Head of caudate nucleus (tissue), 42 donors: ENCODE results near the gene ADGRF3.
"Not testable (repeated sequence)": the region's sequence is repeated elsewhere in the genome, so short reads cannot be mapped to it uniquely, and the experiment has no call there.

Source experiments
- DNase-seq, 42 donors: peaks; one replicate each; pipeline versions ENCODE4 v3.0.0 to v3.0.0-alpha.2; 2020 to 2021; ENCODE audit warnings: mixed read lengths in 7 of 42
- intact Hi-C: fragments of 100-400 bp; cut with DNase I; formaldehyde crosslinking; loops from one replicate; pipeline ENCODE4 v1.15.0; 2022

The ADGRF3 gene

DNA sequence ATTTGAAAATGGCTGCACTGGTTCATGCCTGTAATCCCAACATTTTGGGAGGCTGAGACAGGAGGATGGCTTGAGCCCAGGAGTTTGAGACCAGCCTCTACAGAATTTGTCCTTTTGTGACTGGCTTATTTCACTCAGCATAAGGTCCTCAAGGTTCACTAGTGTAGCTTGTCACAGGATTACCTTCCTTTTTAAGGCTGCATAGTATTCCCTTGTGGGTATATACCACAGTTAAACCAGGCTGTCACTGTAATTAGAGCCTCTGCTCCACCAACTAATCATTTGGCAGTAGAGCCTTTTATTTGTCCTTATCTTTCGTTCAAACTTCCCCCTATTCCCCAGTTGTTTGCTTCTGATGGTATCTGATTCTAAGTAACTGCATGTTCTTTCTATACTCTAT lies 51.1 kb downstream of the ADGRF3 start:
- intact Hi-C loops: no loop called here

DNA sequence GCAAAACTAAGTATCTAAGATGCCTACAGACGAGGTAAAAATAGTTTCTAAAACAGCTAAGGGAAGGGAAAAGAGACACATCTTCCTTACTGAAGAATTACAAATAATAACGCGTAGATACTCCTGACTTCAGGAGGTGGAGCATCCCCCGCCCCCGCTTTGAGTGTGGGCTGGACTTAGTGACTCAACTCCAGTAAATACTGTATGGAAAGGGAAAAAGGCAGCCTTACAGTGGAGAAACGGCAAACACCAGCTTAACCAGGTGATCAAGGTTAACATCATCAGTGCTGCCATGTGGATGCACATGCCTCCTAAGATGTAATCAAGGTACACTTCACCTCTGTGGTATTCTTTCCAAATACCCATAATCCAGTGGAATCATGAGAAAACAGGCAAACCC lies 53.9 kb downstream of the ADGRF3 start:
- peak; percentile 38 to 91 (median 74) for DNase-seq
- intact Hi-C loops: no loop called here

More for the DNA sequence above, 51.1 kb downstream of the ADGRF3 start:
- DNase-seq: no peak

DNA sequence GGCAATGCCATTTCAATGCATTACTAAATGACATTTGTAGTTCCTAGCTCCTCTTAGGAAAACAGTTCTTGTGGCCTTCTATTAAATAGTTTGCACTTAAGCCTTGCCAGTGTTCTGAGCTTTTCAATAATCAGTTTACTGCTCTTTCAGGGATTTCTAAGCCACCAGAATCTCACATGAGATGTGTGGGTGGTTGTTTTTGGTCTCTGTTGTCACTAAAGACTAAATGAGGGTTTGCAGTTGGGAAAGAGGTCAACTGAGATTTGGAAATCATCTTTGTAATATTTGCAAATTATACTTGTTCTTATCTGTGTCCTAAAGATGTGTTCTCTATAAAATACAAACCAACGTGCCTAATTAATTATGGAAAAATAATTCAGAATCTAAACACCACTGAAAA lies 56.6 kb downstream of the ADGRF3 start:
- no peak for DNase-seq
- intact Hi-C loops: no loop called here

DNA sequence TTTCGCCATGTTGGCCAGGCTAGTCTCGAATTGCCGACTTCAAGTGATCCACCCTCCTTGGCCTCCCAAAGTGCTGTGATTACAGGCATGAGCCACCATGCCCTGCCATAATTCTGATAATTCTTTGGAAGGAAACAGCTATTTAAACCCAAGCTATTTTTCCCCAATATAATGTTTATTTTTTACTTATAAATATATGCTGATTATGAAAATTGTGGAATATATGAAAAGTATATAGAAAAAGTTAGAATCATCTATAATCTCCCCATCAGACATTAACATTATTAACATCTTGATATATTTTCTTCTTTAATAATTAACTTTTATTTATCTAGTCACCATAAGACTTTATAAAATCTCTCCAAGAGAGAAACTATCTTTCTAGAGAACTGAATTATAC lies 60.7 kb downstream of the ADGRF3 start:
- no peak for DNase-seq
- intact Hi-C loops: no loop called here

DNA sequence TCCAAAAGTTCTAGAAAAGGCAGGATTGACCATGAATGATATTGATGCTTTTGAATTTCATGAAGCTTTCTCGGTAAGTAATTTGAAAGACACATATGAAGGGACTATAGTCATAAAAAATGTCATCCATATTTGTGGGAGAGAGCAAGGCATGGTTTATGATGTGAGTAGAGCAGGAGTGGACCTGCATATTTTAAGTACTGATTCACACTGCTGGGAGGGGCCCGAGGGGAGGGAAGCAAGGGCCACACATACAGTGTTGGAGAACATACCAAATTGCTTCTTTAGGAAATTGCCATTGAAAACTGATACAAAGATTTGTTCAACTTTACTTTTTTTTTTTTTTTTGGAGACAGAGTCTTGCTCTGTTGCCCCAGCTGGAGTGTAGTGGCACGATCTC lies 62.5 kb downstream of the ADGRF3 start:
- no peak for DNase-seq
- intact Hi-C loops: no loop called here

DNA sequence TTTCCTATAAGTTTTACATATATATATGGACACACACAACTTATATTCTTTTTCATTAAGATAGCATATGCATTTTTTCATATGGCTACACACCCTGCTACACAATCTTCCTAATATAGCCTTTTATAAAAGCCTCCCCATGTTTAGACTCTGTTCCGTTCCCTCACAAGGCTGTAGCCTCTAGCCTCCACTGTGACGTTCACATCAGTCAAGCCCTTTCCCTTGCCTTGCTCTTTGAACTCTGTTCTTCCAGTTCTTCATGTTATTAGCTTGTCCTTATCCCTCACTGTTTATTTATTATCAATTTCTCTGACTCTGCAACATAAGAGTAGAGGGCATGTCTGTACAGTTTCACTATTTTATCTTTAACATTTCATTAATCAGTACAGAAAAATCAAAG lies 63.0 kb downstream of the ADGRF3 start:
- DNase-seq: no peak
- intact Hi-C loops: no loop called here

DNA sequence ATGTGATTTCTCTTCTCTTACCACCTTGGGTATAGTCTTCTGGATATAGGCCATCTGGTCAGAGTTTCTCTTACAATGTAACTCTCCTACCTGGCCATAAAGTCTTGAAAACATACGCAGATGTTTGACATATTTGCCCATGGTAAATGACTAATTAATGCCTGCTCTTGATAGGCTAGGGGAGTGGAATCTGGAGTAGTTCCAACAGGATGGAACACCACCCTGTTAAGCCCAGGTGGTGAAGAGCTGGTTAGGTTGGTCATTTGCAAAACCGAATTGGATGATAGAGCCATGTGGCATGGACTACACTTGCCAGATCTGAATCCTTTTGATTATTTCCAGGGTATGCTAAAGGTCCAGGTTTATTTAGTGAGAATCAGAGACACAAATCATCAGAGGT lies 65.4 kb downstream of the ADGRF3 start:
- intact Hi-C loops: no loop called here
- no peak for DNase-seq

DNA sequence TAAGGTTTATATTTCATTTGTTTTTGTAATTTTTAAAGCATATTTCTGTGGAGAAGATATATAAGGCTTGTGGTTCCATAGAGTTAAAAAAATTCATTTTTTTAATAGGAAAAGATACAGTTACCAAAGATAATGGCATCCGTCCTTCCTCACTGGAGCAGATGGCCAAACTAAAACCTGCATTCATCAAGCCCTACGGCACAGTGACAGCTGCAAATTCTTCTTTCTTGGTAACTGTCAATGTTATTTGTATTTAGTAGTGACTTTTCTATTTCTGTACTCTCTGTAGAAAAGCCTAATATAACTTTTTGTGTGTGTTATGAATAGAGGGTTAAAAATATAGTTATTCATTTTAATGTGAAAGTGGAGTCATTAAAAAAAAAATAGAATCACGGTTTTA lies 66.7 kb downstream of the ADGRF3 start:
- intact Hi-C loops: no loop called here
- DNase-seq: no peak

DNA sequence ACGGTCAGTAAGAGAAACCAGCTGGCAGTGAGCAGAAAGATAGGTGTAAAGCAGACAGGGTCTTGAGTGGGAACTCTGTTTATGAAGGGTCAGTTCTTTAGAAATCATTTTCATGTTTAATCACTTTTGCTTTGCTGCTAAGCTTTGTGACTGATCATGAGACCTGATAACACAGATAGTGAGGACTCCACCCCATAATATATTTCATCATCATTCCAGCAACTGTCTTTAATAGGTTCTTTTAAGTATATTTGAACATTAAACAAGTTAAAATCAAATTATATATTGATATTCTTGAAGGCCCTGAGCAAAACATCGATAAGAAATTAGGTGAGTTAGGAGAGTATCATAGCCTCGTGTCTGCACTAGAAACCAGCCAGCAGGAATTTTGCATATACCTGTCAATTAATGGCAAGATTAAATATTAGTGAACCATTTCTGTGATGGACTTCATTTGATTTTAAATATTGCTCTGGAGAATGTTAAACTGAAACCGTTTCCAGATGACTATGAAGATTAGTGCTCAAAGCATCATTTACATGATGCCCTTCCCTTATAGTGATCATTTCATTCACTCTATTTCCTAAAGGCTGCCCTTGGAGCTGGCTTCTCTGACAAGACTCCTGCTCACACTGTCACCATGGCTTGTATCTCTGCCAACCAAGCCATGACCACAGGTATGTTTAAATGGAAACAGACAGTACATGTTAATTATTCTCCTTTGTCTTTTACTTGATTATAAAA lies 69.9 kb downstream of the ADGRF3 start:
- intact Hi-C loops: no loop called here
- no peak for DNase-seq

DNA sequence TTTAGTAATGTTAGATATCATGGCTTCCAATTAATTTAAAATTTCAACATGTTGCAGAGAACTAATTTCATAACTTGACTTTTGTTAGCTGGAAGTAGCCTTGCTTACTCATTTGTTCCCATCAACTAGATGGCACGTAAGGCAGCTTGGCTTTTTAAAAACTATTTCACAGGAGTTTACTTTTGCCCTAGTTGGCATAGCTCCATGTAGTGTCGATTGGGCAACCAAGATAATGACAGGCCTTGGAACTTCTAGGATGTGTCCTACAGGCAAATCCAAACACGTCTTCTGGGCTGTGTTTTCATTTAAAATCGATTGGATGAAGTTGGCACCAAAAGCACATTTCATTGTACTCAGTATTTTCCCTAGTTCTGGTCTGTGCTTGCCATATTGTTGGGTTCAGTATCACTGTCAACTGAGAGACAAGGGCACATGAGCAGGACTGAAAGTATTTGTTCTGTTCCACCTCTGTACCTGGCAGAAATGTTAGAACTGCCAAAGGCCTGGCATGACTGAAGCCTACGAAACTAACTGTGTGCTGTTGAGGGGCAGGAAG lies 72.5 kb downstream of the ADGRF3 start:
- intact Hi-C loops: no loop called here
- peak in 4 of 42 donors; percentile 12 to 41 (median 14) for DNase-seq

DNA sequence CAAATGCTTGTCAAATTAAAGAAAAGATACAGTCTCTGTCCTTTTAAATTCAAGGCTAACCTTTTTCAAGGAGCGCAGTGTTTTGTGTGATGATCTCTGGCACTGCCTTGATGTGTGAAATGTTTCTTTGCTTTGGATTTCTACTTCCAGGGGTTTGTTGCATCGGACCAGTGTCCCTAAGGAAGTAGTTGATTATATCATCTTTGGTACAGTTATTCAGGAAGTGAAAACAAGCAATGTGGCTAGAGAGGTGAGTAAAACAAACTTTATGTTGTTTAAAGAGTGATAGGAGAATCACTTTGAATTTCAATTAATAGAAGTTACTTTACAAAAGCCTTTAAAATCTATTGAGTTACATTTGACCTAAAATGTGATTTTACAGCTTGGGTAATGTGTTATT lies 73.1 kb downstream of the ADGRF3 start:
- no peak for DNase-seq
- intact Hi-C loops: no loop called here

DNA sequence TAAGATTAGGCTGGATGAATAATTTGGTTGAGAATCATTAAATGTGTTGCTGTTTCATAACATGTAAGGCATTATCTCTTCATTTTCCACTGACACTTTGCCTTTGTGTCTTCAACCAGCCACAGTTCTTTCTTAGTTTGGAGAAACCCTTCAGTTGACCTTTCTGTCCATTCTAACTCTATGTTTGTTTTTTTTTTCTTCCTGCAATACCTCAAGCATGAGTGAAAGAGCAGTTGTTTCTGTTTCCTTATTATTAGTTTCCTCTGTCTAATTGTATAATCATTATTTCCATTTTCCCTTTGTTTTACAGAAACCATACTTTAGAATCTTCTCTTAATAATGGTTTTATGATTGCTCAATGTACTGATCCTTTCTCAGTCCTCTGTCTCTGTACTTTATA lies 76.2 kb downstream of the ADGRF3 start:
- intact Hi-C loops: no loop called here
- DNase-seq: no peak

DNA sequence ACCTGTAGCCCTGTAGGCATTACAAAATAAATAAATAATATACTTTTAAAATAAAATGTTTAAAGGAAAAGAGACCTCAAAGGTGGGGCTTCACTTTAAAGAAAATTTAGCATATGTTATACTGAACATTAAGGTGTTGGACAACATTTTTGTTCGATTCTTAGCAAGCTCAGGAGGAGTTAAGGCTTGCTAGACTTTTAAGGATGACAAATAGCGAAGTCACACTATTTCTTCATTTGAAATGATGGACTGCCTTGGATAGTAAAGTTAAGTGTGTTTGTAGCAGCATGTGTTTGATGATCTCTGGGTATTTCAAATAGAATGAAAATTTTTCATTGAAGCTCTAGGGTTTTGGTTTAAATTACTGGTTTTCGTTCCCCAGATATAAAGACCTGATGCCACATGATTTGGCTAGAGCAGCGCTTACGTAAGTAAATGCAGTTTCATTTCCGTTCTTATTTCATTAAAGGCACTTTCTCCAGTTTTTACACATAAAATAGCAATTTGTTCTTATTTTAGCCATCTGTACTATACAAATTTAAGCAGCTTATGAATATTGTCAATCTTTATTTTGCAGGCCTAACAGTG lies 76.9 kb downstream of the ADGRF3 start:
- intact Hi-C loops: no loop called here
- DNase-seq: no peak

DNA sequence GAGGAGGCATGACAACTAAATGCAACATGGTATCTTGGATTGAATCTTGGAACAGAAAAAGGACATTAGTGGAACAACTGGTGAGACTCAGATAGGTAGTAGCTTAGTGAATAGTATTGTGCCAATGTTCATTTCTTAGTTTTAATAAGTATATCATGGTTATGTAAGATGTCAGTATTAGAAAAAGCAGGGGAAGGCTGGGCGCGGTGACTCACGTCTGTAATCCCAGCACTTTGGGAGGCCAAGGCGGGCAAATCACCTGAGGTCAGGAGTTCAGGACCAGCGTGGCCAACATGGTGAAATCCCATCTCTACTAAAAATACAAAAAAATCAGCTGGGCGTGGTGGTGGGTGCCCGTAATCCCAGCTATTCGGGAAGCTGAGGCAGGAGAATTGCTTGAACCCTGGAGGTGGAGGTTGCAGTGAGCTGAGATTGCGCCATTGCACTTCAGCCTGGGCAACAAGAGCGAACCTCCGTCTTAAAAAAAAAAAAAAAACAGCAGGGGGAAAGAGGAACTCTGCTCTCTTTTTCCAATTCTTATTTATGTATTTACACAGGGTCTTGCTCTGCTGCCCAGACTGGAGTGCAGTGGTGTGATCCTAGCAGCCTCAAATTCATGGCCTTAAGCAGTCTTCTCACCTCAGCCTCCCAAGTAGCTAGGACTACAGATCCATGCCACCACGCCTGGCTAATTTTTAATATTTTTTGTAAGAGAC lies 77.8 kb downstream of the ADGRF3 start:
- intact Hi-C loops: not testable (repeated sequence)
- DNase-seq: peak in 37 of 42 donors; percentile 2 to 67 (median 38)

DNA sequence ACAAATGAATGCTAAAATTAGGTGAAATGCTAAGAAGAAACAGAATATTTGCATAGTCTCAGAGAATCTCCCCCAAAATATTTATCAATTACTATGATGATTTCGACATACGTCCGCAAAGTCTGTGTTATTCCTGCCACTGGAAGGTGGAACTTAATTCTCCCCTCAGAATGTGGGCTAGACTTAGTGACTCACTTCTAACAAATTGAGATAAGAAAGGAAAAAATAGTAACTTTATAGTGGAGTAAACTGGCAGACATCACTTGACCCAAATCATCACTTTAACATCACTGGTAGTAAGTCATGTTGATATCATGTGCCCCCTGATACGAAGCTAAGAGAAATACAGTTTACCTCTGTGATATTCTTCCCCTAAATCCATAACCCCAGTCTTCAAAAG lies 78.4 kb downstream of the ADGRF3 start:
- intact Hi-C loops: no loop called here

DNA sequence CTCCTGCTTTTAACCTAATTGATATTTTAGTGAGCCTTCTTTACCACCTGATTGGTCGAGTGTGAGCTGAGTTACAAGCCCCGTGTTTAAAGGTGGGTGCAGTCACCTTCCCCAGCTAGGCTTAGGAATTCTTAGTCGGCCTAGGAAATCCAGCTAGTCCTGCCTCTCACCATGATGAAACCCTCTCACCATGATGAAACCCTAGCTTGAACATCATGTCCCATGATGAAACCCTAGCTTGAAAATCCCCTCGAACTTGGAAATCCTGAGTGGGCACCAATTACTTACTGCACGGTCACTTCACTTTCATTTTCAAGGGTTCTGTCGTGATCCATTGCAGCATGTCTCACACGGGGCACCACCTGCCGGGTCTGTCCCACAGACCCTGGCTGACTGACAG lies 87.8 kb downstream of the ADGRF3 start:
- DNase-seq, intact Hi-C loops: not testable (repeated sequence)

More for the DNA sequence above, 78.4 kb downstream of the ADGRF3 start:
- DNase-seq: peak in 1 of 42 donors; percentile 21
